ENCODE data around the gene EPB41L4B. TPM values are rescaled to one million over a fixed set of nuclear protein-coding genes. Genes with fewer than 3 reads are reported as not detected.

Gene EPB41L4B
- total RNA-seq, 1 experiment from 2014 or later: 8.1 TPM

- no peak overlapping the region for H3K27ac ChIP-seq (ENCODE audit: low read depth, low read length)
- TF ChIP-seq ELF1 (IDR thresholded peaks at IDR 0.05; ENCODE audit: borderline replicate concordance, low read depth) (no peak), FOSL1 (IDR thresholded peaks at IDR 0.05; ENCODE audit: low read depth) (no peak), ATF3 (IDR thresholded peaks at IDR 0.05) (no peak), ZBTB33 (IDR thresholded peaks at IDR 0.05; ENCODE audit: extremely low read depth, insufficient replicate concordance, low read length) (no peak), CEBPB (IDR thresholded peaks at IDR 0.05; ENCODE audit: low read depth) (no peak), YY1 (IDR thresholded peaks at IDR 0.05; ENCODE audit: extremely low read depth, insufficient replicate concordance, low read depth, low read length) (no peak), ZNF274 (IDR thresholded peaks at IDR 0.05; ENCODE audit: low read depth, low read length) (no peak), CBX3 (IDR thresholded peaks at IDR 0.05; ENCODE audit: low read depth) (no peak), RAD21 (IDR thresholded peaks at IDR 0.05; ENCODE audit: low read depth) (no peak), POLR2AphosphoS5 (IDR thresholded peaks at IDR 0.05; ENCODE audit: low read depth, low read length) (no peak), EGR1 (IDR thresholded peaks at IDR 0.05; ENCODE audit: low read depth) (no peak), MAX (IDR thresholded peaks at IDR 0.05) (no peak), POLR2A (IDR thresholded peaks at IDR 0.05; ENCODE audit: borderline replicate concordance, extremely low read depth, insufficient read depth, insufficient read length) (no peak), JUND (IDR thresholded peaks at IDR 0.05) (no peak), CTCF (IDR thresholded peaks at IDR 0.05 in 2 of 3, conservative IDR thresholded peaks at IDR 0.05 in 1 of 3; ENCODE audit: borderline replicate concordance in 1 of 3, insufficient read depth in 1 of 3, low read depth in 2 of 3, low read length in 2 of 3) (no peak), EZH2phosphoT487 (IDR thresholded peaks at IDR 0.05; ENCODE audit: borderline replicate concordance) (no peak)
- ChIA-PET POLR2A (interaction anchor here (1.0 kb wide), 1 partner anchor 19 kb away, joined by 4 read pairs; no protein-coding TSS in a partner anchor), CTCF (no interaction called here), RAD21 (ENCODE audit: low non-redundant PET in 1 of 2, low total read pairs in 2 of 2, uncharacterized antibody in 2 of 2, unreplicated experiment in 2 of 2) (no interaction called here)
- intact Hi-C loops (cut with micrococcal nuclease): no loop called here
- no peak overlapping the region for H3K4me2 ChIP-seq (ENCODE audit: low read length)
- BruUV-seq (replicated peaks): no TSS peak
- no peaks in the 10 kb centered on the region for H3K4me1 ChIP-seq (ENCODE audit: control insufficient read depth in 1 of 2, insufficient read depth in 2 of 2, low read length in 2 of 2)
- no peak overlapping the region for H3K9ac ChIP-seq (ENCODE audit: low read length)
- H4K20me1 ChIP-seq (ENCODE audit: insufficient read depth): no peaks in the 10 kb centered on the region
- H3K27me3 ChIP-seq (ENCODE audit: insufficient read depth, low read length): no peaks in the 10 kb centered on the region
- no peaks in the 10 kb centered on the region for H3K9me3 ChIP-seq (ENCODE audit: control insufficient read depth in 1 of 2, insufficient read depth in 1 of 2, low read depth in 1 of 2, low read length in 2 of 2)
- ATAC-seq: no peak
- H2AFZ ChIP-seq (ENCODE audit: low read depth, low read length, poor library complexity, severe bottlenecking): no peak overlapping the region
- no peak overlapping the region for H3K4me3 ChIP-seq (replicated peaks in 1 of 2; ENCODE audit: low read depth in 1 of 2, low read length in 2 of 2)
- H3K36me3 ChIP-seq (ENCODE audit: control insufficient read depth in 1 of 2, insufficient read depth in 2 of 2, low read length in 2 of 2): no peaks in the 10 kb centered on the region
- H3K79me2 ChIP-seq (ENCODE audit: insufficient read depth, low read length): no peaks in the 10 kb centered on the region
- DNase-seq (ENCODE audit: low read depth, low spot score): no peak
- H3K9me2 ChIP-seq (ENCODE audit: insufficient read depth): no peaks in the 10 kb centered on the region
Measured at GRCh38 chr9:109228093-109228642, 92.7 kb downstream of the EPB41L4B start.
